ENCODE results near the gene NBAS.

DNA sequence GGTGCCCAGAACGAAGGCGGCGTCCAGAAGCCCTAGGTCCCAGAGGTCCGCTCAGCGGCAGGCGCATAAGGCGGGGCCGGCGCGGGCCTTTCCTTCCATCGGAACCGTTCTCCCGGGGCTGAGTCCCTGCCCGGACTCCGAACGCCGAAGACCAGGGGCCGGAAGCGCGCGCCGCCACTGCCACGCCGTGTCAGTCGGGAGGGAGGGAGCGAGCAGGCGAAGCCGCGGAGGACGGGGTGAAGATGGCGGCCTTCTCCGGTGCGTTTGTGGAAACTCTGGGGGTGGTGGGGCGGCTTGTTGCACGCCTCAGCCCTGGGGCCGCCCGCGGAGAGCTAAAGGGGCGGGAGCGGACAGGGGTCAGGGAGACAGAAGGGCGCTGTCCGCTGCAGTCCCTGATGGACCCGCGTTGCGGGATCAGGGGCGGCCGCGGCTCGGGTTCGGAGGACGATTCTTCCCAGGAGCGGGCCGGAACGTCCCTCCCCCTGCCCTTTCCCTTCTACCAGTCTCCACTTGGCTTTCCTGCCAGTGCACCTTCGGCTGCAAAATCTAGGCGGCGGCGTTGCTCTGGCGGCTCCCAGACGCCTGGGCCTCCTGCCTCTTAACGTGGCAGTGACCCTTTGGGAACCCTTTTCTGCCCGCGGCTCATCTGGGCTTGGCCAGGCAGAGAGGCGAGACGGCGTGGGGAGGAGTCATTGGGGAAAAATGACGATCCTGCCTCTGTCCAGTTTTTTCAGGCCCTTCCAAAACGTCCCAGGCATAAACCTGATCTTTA, 30.7 kb upstream of the NBAS start, which contains the start of gene DDX1:
- TF ChIP-seq POLR2A (IDR thresholded peaks at IDR 0.05): peak in 1 of 2 donors; percentile 30
- TF ChIP-seq, protein P1, sequence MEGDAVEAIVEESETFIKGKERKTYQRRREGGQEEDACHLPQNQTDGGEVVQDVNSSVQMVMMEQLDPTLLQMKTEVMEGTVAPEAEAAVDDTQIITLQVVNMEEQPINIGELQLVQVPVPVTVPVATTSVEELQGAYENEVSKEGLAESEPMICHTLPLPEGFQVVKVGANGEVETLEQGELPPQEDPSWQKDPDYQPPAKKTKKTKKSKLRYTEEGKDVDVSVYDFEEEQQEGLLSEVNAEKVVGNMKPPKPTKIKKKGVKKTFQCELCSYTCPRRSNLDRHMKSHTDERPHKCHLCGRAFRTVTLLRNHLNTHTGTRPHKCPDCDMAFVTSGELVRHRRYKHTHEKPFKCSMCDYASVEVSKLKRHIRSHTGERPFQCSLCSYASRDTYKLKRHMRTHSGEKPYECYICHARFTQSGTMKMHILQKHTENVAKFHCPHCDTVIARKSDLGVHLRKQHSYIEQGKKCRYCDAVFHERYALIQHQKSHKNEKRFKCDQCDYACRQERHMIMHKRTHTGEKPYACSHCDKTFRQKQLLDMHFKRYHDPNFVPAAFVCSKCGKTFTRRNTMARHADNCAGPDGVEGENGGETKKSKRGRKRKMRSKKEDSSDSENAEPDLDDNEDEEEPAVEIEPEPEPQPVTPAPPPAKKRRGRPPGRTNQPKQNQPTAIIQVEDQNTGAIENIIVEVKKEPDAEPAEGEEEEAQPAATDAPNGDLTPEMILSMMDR (IDR thresholded peaks at IDR 0.05): peak in 1 of 3 experiments; percentile 14
- peak; percentile 77 to 90 for TF ChIP-seq POLR2AphosphoS5 (IDR thresholded peaks at IDR 0.05; ENCODE audit: insufficient read depth in 1 of 2, low read depth in 1 of 2)
